HG03521 (cell line): ENCODE data around the gene SKA1.
"Not testable (repeated sequence)": the region's sequence is repeated elsewhere in the genome, so short reads cannot be mapped to it uniquely, and the experiment has no call there.

Experiments used
- ATAC-seq: cut with Tn5 transposase; IDR thresholded peaks from one replicate; pipeline ENCODE4 v1.9.1; 2021; ENCODE audit warnings: mild to moderate bottlenecking, moderate library complexity; ENCODE audit not compliant: unreplicated experiment

SKA1 gene

DNA sequence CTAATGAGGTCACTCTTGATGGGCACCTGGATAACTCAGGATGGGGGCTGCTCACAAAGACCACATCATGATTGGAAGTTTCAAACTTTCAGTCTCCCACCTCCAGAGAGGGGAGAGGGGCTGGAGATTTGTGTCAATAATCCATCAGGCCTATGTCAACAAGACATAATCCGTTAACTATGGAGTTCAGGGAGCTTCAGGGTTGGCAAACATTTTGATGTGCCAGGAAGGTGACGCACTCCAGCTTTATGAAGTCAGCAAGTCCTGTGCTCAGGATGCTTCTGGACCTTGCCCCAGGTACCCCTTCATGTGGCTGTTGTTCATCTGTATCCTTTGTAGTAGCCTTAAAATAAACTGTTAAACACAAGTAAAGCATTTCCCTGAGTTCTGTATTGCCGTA is 19.0 kb downstream of the SKA1 start:
- no peak for ATAC-seq

DNA sequence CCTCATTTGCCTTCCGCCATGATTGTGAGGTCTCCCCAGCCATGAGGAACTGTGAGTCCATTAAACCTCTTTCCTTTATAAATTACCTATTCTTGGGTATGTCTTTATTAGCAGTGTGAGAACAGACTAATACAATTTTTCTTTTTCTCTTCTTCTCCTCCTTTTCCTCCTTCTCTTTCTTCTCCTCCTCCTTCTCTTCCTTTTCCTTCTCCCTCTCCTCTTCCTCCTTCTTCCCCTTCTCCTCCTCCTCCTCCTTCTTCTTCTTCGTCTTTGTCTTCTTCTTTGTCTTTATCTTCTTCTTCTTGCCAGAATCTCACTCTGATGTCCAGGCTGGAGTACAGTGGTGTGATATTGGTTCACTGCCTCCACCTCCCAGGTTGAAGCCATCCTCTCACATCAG is 20.2 kb downstream of the SKA1 start:
- no peak for ATAC-seq

- ATAC-seq, result no peak
Measured at GRCh38 chr18:50396005-50396660, 21.3 kb downstream of the SKA1 start.

DNA sequence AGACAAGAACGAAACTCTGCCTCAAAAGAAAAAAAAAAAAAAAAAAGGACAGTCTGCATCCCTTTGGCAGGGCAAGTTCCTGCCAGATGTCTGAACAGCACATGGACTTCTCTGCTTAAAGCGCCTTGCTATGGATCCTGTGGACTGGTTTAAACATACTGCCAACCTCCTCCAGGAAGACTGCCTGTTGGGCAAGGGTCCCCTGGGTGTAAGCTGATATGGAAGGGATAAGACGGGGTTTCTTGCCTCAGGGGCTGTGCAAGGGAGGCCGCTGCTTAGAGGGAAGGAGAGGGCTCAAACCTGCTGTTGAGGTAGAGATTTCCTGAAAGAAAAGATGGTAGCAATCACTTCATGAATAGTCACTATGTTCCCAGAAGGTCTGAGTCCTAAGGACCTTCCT is 22.2 kb downstream of the SKA1 start:
- no peak for ATAC-seq

GRCh38 chr18:50398099-50398498 is 23.3 kb downstream of the SKA1 start:
- ATAC-seq, result no peak

GRCh38 chr18:50398947-50399346 is 24.1 kb downstream of the SKA1 start:
- ATAC-seq, result no peak

- ATAC-seq, result no peak
Measured at GRCh38 chr18:50399582-50399981, 24.7 kb downstream of the SKA1 start.

DNA sequence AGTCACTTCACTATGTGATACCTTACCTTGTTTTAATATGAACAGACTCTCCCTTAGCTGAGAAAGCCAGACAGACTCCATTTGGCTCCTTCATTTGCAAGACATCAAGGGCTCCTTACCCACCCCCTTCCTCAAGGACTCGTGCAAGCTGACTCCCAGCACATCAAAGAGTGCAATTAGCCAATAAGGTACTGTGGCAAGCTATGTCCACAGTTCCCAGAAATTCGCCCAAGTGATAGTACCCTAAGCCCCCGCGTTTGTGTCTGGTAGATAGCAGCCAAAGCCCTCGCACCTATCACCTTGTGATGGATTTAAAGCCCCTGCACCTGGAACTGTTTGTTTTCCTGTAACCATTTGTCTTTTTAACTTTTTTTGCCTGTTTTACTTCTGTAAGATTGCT is 25.6 kb downstream of the SKA1 start:
- not testable (repeated sequence) for ATAC-seq

DNA sequence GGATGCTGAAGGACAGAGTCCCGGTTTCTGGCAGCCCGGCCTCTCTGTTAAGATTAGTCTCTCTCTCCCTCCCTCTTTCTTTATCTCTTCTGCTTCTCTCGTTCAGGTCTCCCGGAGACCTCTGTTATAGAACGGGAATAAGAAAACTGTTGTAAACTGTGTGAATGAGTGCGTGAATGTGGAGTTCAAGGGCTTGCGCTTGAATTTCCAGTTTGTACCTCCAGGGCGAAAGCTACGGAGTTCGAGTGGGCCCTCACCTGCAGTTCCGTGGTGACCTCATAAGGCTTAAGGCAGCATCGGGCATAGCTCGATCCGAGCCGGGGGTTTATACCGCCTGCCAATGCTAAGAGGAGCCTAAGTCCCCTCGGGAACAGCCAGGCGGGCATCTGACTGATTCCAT is 26.4 kb downstream of the SKA1 start:
- no peak for ATAC-seq

GRCh38 chr18:50401888-50402287 is 27.0 kb downstream of the SKA1 start:
- ATAC-seq, result no peak

DNA sequence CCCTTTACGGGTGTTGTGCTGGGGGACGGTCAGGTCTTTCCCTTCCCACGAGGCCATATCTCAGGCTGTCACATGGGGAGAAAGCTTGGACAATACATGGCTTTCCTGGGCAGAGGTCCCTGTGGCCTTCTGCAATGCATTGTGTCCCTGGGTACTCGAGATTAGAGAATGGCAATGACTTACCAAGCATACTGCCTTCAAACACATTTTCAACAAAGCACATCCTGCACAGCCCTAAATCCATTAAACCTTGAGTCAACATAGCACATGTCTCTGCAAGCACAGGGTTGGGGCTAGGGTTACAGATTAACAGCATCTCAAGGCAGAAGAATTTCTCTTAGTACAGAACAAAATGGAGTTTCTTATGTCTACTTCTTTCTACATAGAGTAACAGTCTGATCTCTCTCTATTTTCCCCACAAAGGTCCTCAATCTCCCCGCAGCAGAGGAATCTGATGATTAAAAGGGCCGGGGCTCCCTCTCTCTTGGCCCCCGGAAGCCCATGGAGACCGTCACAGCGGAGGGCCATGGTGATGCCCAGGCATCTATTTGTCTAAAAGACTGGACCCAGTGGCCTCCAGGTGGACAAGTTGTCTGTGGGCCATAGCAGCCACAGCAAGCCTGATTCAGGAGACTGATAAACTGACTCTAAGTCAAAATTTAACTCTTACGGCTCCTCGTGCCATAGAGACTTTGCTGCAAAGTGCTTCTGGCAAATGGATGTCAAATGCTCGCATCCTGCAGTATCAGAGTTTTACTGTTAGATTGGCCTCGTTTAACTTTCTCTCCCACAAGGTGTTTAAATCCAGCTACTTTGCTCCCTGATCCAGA is 30.1 kb downstream of the SKA1 start:
- not testable (repeated sequence) for ATAC-seq

- no peak for ATAC-seq
Measured at GRCh38 chr18:50405582-50406271, 30.9 kb downstream of the SKA1 start.

GRCh38 chr18:50409236-50409635 is 34.4 kb downstream of the SKA1 start:
- no peak for ATAC-seq

- ATAC-seq, result no peak
Measured at GRCh38 chr18:50410008-50410407, 35.2 kb downstream of the SKA1 start.

DNA sequence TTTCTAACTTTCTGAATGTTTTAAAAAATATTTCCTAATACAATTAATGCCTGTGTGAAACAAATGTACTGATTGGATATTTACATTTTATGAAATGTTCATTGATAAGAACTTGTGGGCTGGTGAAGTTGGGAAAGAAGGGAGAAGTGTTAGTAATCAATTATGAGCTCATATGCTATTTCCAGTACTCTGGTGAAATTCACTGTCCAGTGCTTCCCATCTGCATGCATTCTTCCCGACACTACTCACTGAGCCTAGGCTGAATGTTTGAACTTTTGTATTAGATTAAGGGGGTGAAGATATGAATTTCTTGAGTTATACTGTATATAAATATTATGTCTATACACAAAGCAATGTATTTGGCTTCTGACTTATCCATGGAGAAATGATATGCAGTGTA is 36.0 kb downstream of the SKA1 start:
- ATAC-seq, result no peak

DNA sequence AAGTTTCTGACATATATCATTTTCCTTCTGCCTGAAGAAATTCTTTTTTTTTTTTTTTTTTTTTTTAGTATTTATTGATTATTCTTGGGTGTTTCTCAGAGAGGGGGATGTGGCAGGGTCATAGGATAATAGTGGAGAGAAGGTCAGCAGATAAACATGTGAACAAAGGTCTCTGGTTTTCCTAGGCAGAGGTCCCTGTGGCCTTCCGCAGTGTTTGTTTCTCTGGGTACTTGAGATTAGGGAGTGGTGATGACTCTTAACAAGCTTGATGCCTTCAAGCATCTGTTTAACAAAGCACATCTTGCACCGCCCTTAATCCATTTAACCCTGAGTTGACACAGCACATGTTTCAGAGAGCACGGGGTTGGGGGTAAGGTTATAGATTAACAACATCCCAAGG is 42.0 kb downstream of the SKA1 start:
- ATAC-seq, result not testable (repeated sequence)

DNA sequence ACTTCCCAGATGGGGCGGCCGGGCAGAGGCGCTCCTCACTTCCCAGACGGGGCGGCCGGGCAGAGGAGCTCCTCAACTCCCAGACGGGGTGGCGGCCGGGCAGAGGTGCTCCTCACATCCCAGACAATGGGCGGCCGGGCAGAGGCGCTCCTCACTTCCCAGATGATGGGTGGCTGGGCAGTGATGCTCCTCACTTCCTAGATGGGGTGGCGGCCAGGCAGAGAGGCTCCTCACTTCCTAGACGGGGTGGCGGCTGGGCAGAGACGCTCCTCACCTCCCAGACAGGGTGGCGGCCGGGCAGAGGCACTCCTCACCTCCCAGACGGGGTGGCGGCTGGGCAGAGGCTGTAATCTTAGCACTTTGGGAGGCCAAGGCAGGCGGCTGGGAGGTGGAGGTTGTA is 42.9 kb downstream of the SKA1 start:
- not testable (repeated sequence) for ATAC-seq

GRCh38 chr18:50418650-50419049 is 43.8 kb downstream of the SKA1 start:
- no peak for ATAC-seq

DNA sequence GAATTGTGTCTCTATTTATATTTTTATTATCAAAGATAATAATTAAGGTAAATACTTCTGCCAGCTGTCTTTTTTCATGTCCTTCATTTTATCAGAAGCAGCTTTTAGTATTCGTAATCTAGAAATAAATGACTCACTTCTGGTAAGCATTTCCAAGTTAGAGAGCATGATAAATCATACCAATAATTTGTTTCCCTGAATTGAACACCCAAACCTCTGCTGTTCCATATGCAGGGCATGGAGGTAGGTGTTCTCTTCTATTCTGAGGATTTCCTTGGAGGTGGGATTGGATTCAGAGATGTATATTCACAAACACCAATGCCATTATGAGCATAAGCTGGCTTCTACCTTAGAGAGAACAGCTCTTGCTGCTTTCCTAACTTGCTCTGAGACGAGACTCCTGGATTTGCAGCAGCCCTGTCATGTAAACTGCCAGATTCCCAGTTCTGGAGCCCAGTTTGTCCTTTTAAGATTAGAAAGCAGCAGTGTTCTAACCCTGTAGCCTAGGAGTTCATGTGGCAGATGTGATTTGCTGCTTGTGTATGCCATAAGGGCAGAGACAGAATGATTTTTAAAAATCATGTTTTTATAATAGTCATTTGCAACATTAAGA is 47.5 kb downstream of the SKA1 start:
- ATAC-seq, result no peak

- ATAC-seq, result no peak
Measured at GRCh38 chr18:50424877-50425690, 50.2 kb downstream of the SKA1 start.

DNA sequence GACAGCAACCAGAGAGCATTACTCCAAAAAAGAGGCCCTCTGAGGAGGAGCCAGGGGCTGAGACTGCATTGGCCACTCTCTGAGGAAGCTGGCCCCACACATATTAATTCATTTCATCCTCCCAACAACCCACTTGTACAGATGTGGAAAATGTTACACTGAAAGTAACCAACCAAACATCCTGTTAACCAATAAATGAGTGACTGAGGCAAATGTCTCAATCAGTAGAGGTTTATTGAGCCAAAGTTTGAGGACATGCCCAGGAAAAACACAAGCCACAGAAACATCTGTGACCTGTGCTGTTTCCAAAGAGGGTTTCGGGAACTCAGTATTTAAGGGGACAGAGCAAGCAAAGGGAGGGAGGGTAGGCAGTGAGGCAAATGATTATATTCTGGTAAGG is 53.0 kb downstream of the SKA1 start:
- ATAC-seq, result no peak
